ENCODE data around the gene TMEM63C.

- TF ChIP-seq CTCF (IDR thresholded peaks at IDR 0.05) (no peak), POLR2A (IDR thresholded peaks at IDR 0.05) (no peak), EP300 (IDR thresholded peaks at IDR 0.05) (no peak)
These were observed 9.4 kb downstream of the TMEM63C start for GRCh38 chr14:77190977-77191376.
